ENCODE measurements around the gene NEK7.

NEK7 gene

DNA sequence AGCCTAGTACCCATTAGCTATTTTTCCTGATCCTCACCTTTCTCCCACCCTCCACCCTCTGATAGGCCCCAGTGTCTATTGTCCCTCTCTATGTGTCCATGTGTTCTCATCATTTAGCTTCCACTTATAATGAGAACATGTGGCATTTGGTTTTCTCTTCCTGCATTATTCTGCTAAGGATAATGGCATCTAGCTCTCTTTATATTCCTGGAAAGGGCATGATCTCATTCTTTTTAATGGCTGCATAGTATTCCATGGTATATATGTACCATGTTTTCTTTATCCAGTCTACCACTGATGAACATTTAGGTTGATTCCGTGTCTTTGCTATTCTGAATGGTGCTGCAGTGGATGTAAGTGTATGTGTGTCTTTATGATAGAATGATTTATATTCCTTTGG is 178.9 kb downstream of the NEK7 start:
- no peaks in the 10 kb centered on the region for H3K4me1 ChIP-seq (ENCODE audit: control insufficient read depth, insufficient read depth, low read length)
- DNase-seq (ENCODE audit: low read depth, low spot score): no peak
- no peak overlapping the region for H3K4me3 ChIP-seq (ENCODE audit: low read length)
- H3K36me3 ChIP-seq (ENCODE audit: control insufficient read depth, insufficient read depth, low read length): no peaks in the 10 kb centered on the region
- no CpG with 5 or more reads among the region's 1 CpG for WGBS (ENCODE audit: insufficient coverage, insufficient read length)
- H3K27me3 ChIP-seq (ENCODE audit: control insufficient read depth, insufficient read depth, low read length): no peaks in the 10 kb centered on the region
- H3K27ac ChIP-seq (ENCODE audit: low read length): no peak overlapping the region
- H3K9me3 ChIP-seq (ENCODE audit: control insufficient read depth, insufficient read depth, low read length): no peaks in the 10 kb centered on the region

DNA sequence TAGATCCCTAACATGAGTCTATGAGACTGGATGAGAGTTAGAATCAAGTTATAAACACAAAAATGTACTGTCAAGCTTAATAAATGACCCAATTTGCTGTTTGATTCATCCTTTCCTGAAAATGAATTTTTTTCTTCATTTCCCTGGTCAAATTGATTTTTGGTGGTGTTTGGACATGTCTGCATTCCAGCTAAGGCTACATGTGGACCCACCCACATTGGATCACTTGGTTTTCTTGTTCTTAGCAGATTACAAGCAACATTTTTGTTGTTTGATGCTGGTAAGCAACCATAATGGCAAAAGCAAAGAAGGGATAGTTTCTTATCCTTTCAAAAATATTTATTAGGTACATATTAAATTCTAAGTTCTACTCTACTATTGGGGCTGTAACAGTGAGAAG is 181.1 kb downstream of the NEK7 start:
- H3K9me3 ChIP-seq (ENCODE audit: control insufficient read depth, insufficient read depth, low read length): no peaks in the 10 kb centered on the region
- no peaks in the 10 kb centered on the region for H3K27me3 ChIP-seq (ENCODE audit: control insufficient read depth, insufficient read depth, low read length)
- no peak overlapping the region for H3K4me3 ChIP-seq (ENCODE audit: low read length)
- H3K4me1 ChIP-seq (ENCODE audit: control insufficient read depth, insufficient read depth, low read length): no peaks in the 10 kb centered on the region
- DNase-seq (ENCODE audit: low read depth, low spot score): no peak
- H3K27ac ChIP-seq (ENCODE audit: low read length): no peak overlapping the region
- H3K36me3 ChIP-seq (ENCODE audit: control insufficient read depth, insufficient read depth, low read length): no peaks in the 10 kb centered on the region

DNA sequence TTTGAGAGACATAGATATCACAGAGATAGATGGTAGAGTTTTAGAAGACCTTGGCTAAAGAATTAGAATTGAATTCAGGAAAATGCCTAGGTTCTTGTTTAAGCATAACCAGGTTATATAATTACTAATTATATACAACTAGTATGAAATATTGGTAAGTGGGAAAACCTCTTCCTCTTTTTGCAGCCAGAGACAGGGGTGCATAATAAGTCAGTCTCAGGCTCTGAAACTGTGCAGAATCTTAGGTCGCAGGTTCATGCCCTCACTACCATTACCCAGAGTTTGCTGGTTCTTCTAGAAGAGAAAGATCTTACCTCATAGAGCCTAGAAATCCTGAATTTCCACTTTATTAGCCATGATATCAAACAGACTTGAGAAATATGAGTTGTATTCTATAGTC is 183.3 kb downstream of the NEK7 start:
- DNase-seq (ENCODE audit: low read depth, low spot score): no peak
- Histone ChIP-seq H3K27ac (ENCODE audit: low read length) (no peak overlapping the region), H3K27me3 (ENCODE audit: control insufficient read depth, insufficient read depth, low read length) (no peaks in the 10 kb centered on the region), H3K4me1 (ENCODE audit: control insufficient read depth, insufficient read depth, low read length) (no peaks in the 10 kb centered on the region), H3K4me3 (ENCODE audit: low read length) (no peak overlapping the region), H3K9me3 (ENCODE audit: control insufficient read depth, insufficient read depth, low read length) (no peaks in the 10 kb centered on the region), H3K36me3 (ENCODE audit: control insufficient read depth, insufficient read depth, low read length) (no peaks in the 10 kb centered on the region)
- WGBS (ENCODE audit: insufficient coverage, insufficient read length): no CpG with 5 or more reads among the region's 1 CpG

DNA sequence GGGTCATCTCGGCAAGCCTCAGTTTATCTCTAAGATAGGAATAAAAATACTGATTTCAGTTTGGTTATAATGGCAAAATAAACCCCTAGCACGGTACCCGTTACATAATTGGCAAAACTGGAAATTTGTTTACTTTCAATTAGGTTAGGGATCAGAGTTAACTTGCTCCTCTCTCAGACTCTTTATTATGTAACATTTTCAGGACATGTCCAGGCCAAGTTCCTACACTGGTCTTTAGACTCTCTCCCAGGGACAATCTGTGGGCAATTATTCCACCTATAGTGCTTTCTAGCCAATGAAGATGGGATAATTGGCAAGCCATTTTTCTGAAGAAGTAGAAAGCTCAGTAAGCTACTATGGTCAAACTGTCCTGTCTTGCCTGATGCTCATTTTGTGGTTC is 189.4 kb downstream of the NEK7 start:
- Histone ChIP-seq H3K4me3 (ENCODE audit: low read length) (no peak overlapping the region), H3K36me3 (ENCODE audit: control insufficient read depth, insufficient read depth, low read length) (no peaks in the 10 kb centered on the region), H3K9me3 (ENCODE audit: control insufficient read depth, insufficient read depth, low read length) (no peaks in the 10 kb centered on the region), H3K27me3 (ENCODE audit: control insufficient read depth, insufficient read depth, low read length) (no peaks in the 10 kb centered on the region), H3K27ac (ENCODE audit: low read length) (no peak overlapping the region), H3K4me1 (ENCODE audit: control insufficient read depth, insufficient read depth, low read length) (no peaks in the 10 kb centered on the region)
- DNase-seq (ENCODE audit: low read depth, low spot score): no peak
- no CpG with 5 or more reads among the region's 3 CpGs for WGBS (ENCODE audit: insufficient coverage, insufficient read length)

DNA sequence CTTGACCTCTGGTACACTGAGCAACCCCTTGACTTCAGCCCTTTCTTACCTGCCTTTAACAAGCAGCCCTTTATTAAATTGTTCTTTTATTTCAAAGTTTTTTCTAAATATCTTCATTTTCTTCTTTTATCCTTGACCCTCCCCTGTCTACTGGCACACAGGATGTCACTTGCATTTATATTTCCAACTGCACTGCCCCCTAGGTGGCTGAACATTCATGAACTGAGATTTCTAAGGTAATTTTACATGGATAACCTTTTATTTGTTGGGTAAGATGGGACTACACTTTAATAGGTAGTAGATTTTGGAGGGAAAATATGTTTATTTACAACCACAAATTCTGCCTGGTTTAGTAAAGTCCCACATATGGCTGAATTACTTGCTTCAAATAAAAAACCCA is 193.7 kb downstream of the NEK7 start:
- DNase-seq (ENCODE audit: low read depth, low spot score): no peak
- no peaks in the 10 kb centered on the region for H3K36me3 ChIP-seq (ENCODE audit: control insufficient read depth, insufficient read depth, low read length)
- no peaks in the 10 kb centered on the region for H3K4me1 ChIP-seq (ENCODE audit: control insufficient read depth, insufficient read depth, low read length)
- H3K27ac ChIP-seq (ENCODE audit: low read length): no peak overlapping the region
- no peaks in the 10 kb centered on the region for H3K27me3 ChIP-seq (ENCODE audit: control insufficient read depth, insufficient read depth, low read length)
- no peaks in the 10 kb centered on the region for H3K9me3 ChIP-seq (ENCODE audit: control insufficient read depth, insufficient read depth, low read length)
- H3K4me3 ChIP-seq (ENCODE audit: low read length): no peak overlapping the region

DNA sequence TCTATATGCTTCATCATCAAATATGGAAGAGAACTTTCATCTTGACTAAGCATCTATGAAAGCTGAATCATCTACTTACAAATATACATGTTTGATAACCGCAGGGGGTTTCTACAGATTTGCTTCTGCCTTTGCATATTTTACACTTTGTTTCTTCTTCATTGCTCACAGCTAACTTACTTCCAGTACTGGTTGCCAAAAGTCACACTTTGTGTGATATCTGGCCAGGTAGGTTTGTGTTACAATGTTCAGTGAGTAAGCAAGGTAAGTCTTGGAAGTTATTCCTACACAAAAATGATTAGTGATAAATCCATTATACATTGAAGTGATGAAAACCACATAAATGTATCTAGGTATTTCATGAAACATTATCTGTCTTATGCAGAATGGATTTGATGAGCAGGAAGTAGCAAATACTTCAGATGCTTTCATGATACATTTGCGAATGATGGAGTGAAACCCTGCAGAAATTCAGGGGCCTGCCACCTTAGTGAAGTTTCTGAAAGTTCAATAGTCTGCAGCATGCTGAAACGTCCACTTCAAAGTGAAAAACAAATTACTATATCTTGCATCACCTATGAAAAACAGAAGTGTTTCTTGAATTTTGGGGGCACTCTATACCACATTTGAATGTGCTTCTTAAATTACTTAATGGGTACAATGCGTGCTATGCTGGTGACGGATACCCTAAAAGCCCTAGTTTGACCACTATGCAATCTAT is 196.3 kb downstream of the NEK7 start:
- no peaks in the 10 kb centered on the region for H3K27me3 ChIP-seq (ENCODE audit: control insufficient read depth, insufficient read depth, low read length)
- no CpG with 5 or more reads among the region's 5 CpGs for WGBS (ENCODE audit: insufficient coverage, insufficient read length)

DNA sequence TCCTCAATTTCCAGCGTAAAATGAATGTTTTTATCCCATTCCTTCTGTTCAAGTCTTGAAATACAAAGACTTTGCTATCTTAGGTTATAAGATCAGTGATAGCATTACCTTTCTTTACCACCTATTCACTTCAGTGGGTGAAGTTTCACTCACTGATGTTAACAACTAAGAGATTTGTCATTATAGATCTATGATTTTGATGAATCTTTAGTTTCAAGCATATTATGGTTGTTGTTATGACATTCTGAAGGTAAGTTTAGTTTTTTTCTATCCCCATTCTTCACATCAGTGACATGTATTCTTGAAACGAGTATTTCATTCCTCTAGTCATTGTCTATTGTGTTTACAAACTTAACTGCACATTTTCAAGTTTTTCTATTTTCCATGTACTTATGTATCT is 201.1 kb downstream of the NEK7 start:
- Histone ChIP-seq H3K27me3 (ENCODE audit: control insufficient read depth, insufficient read depth, low read length) (no peaks in the 10 kb centered on the region), H3K36me3 (ENCODE audit: control insufficient read depth, insufficient read depth, low read length) (no peaks in the 10 kb centered on the region), H3K27ac (ENCODE audit: low read length) (no peak overlapping the region), H3K4me3 (ENCODE audit: low read length) (no peak overlapping the region), H3K9me3 (ENCODE audit: control insufficient read depth, insufficient read depth, low read length) (no peaks in the 10 kb centered on the region), H3K4me1 (ENCODE audit: control insufficient read depth, insufficient read depth, low read length) (no peaks in the 10 kb centered on the region)
- no CpG with 5 or more reads among the region's 2 CpGs for WGBS (ENCODE audit: insufficient coverage, insufficient read length)
- no peak for DNase-seq (ENCODE audit: low read depth, low spot score)

More for the DNA sequence above, 196.3 kb downstream of the NEK7 start:
- Histone ChIP-seq H3K36me3 (ENCODE audit: control insufficient read depth, insufficient read depth, low read length) (no peaks in the 10 kb centered on the region), H3K4me1 (ENCODE audit: control insufficient read depth, insufficient read depth, low read length) (no peaks in the 10 kb centered on the region), H3K9me3 (ENCODE audit: control insufficient read depth, insufficient read depth, low read length) (no peaks in the 10 kb centered on the region), H3K27ac (ENCODE audit: low read length) (no peak overlapping the region), H3K4me3 (ENCODE audit: low read length) (no peak overlapping the region)
- no peak for DNase-seq (ENCODE audit: low read depth, low spot score)

DNA sequence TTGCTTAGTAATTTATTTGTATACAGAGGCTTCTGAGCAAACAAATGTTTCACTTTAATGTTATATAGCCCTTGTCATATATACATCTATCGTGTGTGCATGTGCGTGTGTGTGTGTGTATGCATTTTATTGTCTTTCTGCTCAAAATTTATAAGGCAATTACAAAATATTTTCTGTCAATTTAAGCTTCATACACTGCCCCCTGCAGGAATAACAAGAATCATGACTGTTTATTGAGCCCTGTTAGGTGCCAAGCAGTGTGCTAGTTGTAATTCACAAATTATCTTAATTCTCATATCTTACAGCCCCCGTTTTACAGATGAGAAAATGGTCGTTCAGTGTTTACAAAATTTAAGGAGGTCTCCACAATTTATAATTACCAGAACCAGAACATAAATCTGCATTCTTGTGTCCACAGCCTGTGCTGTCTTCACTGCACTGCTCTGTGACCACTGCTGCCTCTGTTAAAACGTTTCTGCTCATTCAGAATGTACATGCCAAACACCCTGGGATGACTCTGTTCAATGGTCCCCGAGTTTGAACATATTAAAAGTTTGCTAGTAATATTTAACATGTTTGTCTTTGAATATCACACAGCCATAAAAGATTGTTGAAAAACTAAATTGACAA is 202.3 kb downstream of the NEK7 start:
- no peaks in the 10 kb centered on the region for H3K4me1 ChIP-seq (ENCODE audit: control insufficient read depth, insufficient read depth, low read length)
- H3K36me3 ChIP-seq (ENCODE audit: control insufficient read depth, insufficient read depth, low read length): no peaks in the 10 kb centered on the region
- no peaks in the 10 kb centered on the region for H3K27me3 ChIP-seq (ENCODE audit: control insufficient read depth, insufficient read depth, low read length)
- H3K4me3 ChIP-seq (ENCODE audit: low read length): no peak overlapping the region
- H3K27ac ChIP-seq (ENCODE audit: low read length): no peak overlapping the region
- no CpG with 5 or more reads among the region's 6 CpGs for whole genome bisulfite sequencing (ENCODE audit: insufficient coverage, insufficient read length)
- H3K9me3 ChIP-seq (ENCODE audit: control insufficient read depth, insufficient read depth, low read length): no peaks in the 10 kb centered on the region
- DNase-seq (ENCODE audit: low read depth, low spot score): no peak

DNA sequence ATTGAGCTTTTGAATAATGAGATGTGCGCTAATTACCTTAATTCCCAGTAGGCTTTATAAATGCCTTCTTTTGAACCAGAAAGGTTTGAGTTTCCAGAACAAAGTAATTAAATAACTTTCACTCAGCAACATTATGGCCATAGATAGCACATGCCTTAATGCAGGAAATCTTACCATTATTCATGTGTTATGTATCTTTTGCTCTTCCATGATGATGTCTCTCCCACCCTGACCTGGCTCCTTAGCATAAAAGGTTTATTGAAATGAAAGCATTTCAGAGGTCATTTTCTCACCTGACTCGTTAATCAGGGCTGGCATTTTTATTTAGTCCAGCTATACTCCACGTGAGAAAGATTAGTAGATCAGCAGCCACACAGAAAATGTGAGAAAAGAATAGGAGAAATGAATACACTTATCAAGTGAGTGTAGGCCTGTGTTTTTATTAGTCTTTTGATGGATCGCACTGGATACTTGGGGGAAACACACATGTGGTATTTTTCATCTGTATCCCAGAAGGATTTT is 203.5 kb downstream of the NEK7 start:
- H3K4me1 ChIP-seq (ENCODE audit: control insufficient read depth, insufficient read depth, low read length): no peaks in the 10 kb centered on the region
- no CpG with 5 or more reads among the region's 4 CpGs for WGBS (ENCODE audit: insufficient coverage, insufficient read length)
- H3K27ac ChIP-seq (ENCODE audit: low read length): no peak overlapping the region
- no peaks in the 10 kb centered on the region for H3K9me3 ChIP-seq (ENCODE audit: control insufficient read depth, insufficient read depth, low read length)
- no peaks in the 10 kb centered on the region for H3K27me3 ChIP-seq (ENCODE audit: control insufficient read depth, insufficient read depth, low read length)
- H3K36me3 ChIP-seq (ENCODE audit: control insufficient read depth, insufficient read depth, low read length): no peaks in the 10 kb centered on the region
- H3K4me3 ChIP-seq (ENCODE audit: low read length): no peak overlapping the region
- no peak for DNase-seq (ENCODE audit: low read depth, low spot score)

DNA sequence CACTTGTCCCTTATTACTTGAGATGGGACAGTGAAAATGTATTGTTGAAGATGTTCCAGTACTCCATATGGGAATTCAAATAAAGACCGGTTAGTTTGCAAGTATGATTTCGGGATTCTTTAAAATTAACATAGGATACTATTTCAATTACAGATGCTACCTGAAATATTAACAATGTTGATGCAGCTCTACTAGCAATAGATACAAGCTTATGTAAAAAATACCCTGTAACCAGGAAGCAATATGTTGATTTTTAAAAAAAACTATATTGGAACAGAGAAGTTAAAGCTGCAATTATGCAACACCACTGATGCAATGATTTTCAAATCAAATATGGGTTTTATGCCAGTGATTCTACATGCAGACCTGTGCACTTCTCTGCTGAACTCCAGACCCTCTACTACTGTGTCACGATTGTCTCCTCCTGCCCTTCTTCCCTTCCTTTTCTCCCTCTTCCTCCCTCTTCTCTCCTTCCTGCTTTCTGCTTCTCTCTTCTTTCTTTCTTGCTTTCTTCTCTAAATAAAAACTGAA is 204.5 kb downstream of the NEK7 start:
- WGBS (ENCODE audit: insufficient coverage, insufficient read length): no CpG with 5 or more reads among the region's 3 CpGs
- Histone ChIP-seq H3K4me1 (ENCODE audit: control insufficient read depth, insufficient read depth, low read length) (no peaks in the 10 kb centered on the region), H3K9me3 (ENCODE audit: control insufficient read depth, insufficient read depth, low read length) (no peaks in the 10 kb centered on the region), H3K27ac (ENCODE audit: low read length) (no peak overlapping the region), H3K4me3 (ENCODE audit: low read length) (no peak overlapping the region), H3K36me3 (ENCODE audit: control insufficient read depth, insufficient read depth, low read length) (no peaks in the 10 kb centered on the region), H3K27me3 (ENCODE audit: control insufficient read depth, insufficient read depth, low read length) (no peaks in the 10 kb centered on the region)
- no peak for DNase-seq (ENCODE audit: low read depth, low spot score)

All from iPS DF 6.9 (cell line).